ENCODE measurements around the gene KRT85. TPM values are rescaled to one million over a fixed set of nuclear protein-coding genes. Genes with fewer than 3 reads are reported as not detected.
"Not testable (repeated sequence)": the region's sequence is repeated elsewhere in the genome, so short reads cannot be mapped to it uniquely, and the experiment has no call there.

KRT85 gene
- total RNA-seq, 1 donor from 2014 or later = not detected

GRCh38 chr12:52316701-52317100 lies 50.6 kb downstream of the KRT85 start:
- Histone ChIP-seq H3K9me3 (ENCODE audit: insufficient read depth, low read depth, low read length) (no peaks in the 10 kb centered on the region), H2AFZ (ENCODE audit: low read depth, low read length) (no peak overlapping the region), H3K4me1 (ENCODE audit: insufficient read depth, low read length) (no peaks in the 10 kb centered on the region), H3K36me3 (ENCODE audit: insufficient read depth, low read length) (no peaks in the 10 kb centered on the region), H3K9ac (ENCODE audit: low read length) (no peak overlapping the region), H3K79me2 (ENCODE audit: insufficient read depth, low read length) (no peaks in the 10 kb centered on the region), H3K27ac (ENCODE audit: low read depth, low read length) (no peak overlapping the region), H3K27me3 (ENCODE audit: insufficient read depth, low read length) (peaks cover 29% of the 10 kb centered on the region), H3K4me2 (ENCODE audit: low read length) (no peak overlapping the region), H4K20me1 (ENCODE audit: insufficient read depth, low read length) (no peaks in the 10 kb centered on the region), H3K4me3 (ENCODE audit: insufficient read depth, low read depth, low read length) (no peak overlapping the region)
- H3K9me3 Mint-ChIP-seq (ENCODE audit: unreplicated experiment) = no peaks in the 10 kb centered on the region
- no peak overlapping the region for H3K27ac Mint-ChIP-seq (ENCODE audit: unreplicated experiment)
- H3K27me3 Mint-ChIP-seq (ENCODE audit: low read depth, unreplicated experiment) = peaks cover 83% of the 10 kb centered on the region
- no peaks in the 10 kb centered on the region for H3K36me3 Mint-ChIP-seq (ENCODE audit: low read depth, unreplicated experiment)
- TF ChIP-seq EZH2 (IDR thresholded peaks at IDR 0.05; ENCODE audit: insufficient read depth, low read length) (no peak), CTCF (IDR thresholded peaks at IDR 0.05; ENCODE audit: insufficient read depth, low read depth, low read length) (no peak)
- DNase-seq (ENCODE audit: low read depth) (no peak), FAIRE-seq (no peak)
- H3K4me3 Mint-ChIP-seq (ENCODE audit: unreplicated experiment) = no peak overlapping the region
- H3K4me1 Mint-ChIP-seq (ENCODE audit: low read depth, unreplicated experiment) = peaks cover 3% of the 10 kb centered on the region

GRCh38 chr12:52316290-52316689 lies 51.0 kb downstream of the KRT85 start:
- Mint-ChIP-seq H3K36me3 (ENCODE audit: low read depth, unreplicated experiment) (no peaks in the 10 kb centered on the region), H3K9me3 (ENCODE audit: unreplicated experiment) (no peaks in the 10 kb centered on the region), H3K4me3 (ENCODE audit: unreplicated experiment) (no peak overlapping the region), H3K27me3 (ENCODE audit: low read depth, unreplicated experiment) (peaks cover 83% of the 10 kb centered on the region), H3K27ac (ENCODE audit: unreplicated experiment) (no peak overlapping the region), H3K4me1 (ENCODE audit: low read depth, unreplicated experiment) (peaks cover 3% of the 10 kb centered on the region)
- Histone ChIP-seq H3K9ac (ENCODE audit: low read length) (no peak overlapping the region), H3K4me3 (ENCODE audit: insufficient read depth, low read depth, low read length) (no peak overlapping the region), H3K79me2 (ENCODE audit: insufficient read depth, low read length) (no peaks in the 10 kb centered on the region), H4K20me1 (ENCODE audit: insufficient read depth, low read length) (no peaks in the 10 kb centered on the region), H3K4me2 (ENCODE audit: low read length) (no peak overlapping the region), H3K27me3 (ENCODE audit: insufficient read depth, low read length) (peaks cover 30% of the 10 kb centered on the region), H3K4me1 (ENCODE audit: insufficient read depth, low read length) (no peaks in the 10 kb centered on the region), H3K36me3 (ENCODE audit: insufficient read depth, low read length) (no peaks in the 10 kb centered on the region), H3K9me3 (ENCODE audit: insufficient read depth, low read depth, low read length) (no peaks in the 10 kb centered on the region), H3K27ac (ENCODE audit: low read depth, low read length) (no peak overlapping the region), H2AFZ (ENCODE audit: low read depth, low read length) (no peak overlapping the region)
- TF ChIP-seq EZH2 (IDR thresholded peaks at IDR 0.05; ENCODE audit: insufficient read depth, low read length) (no peak), CTCF (IDR thresholded peaks at IDR 0.05; ENCODE audit: insufficient read depth, low read depth, low read length) (no peak)
- DNase-seq (ENCODE audit: low read depth) (no peak), FAIRE-seq (no peak)

- H3K4me1 Mint-ChIP-seq (ENCODE audit: low read depth, unreplicated experiment); FAIRE-seq; H3K9me3 Mint-ChIP-seq (ENCODE audit: unreplicated experiment); H3K36me3 ChIP-seq (ENCODE audit: insufficient read depth, low read length); H3K4me3 Mint-ChIP-seq (ENCODE audit: unreplicated experiment); DNase-seq (ENCODE audit: low read depth); H3K4me3 ChIP-seq (ENCODE audit: insufficient read depth, low read depth, low read length); H3K36me3 Mint-ChIP-seq (ENCODE audit: low read depth, unreplicated experiment); H3K4me1 ChIP-seq (ENCODE audit: insufficient read depth, low read length); H3K27ac ChIP-seq (ENCODE audit: low read depth, low read length); H3K9ac ChIP-seq (ENCODE audit: low read length); H4K20me1 ChIP-seq (ENCODE audit: insufficient read depth, low read length); H3K27ac Mint-ChIP-seq (ENCODE audit: unreplicated experiment); H3K9me3 ChIP-seq (ENCODE audit: insufficient read depth, low read depth, low read length); H2AFZ ChIP-seq (ENCODE audit: low read depth, low read length); H3K4me2 ChIP-seq (ENCODE audit: low read length); H3K79me2 ChIP-seq (ENCODE audit: insufficient read depth, low read length): not testable (repeated sequence)
- H3K27me3 Mint-ChIP-seq (ENCODE audit: low read depth, unreplicated experiment) = peaks cover 87% of the 10 kb centered on the region
- peaks cover 28% of the 10 kb centered on the region for H3K27me3 ChIP-seq (ENCODE audit: insufficient read depth, low read length)
These were observed 51.6 kb downstream of the KRT85 start for GRCh38 chr12:52315721-52316120.

Measured in astrocyte (in vitro differentiated cells and primary cell).